HepG2 (cell line): Measurements from ENCODE around the gene EPHA10. TPM values are rescaled to one million over a fixed set of nuclear protein-coding genes. Genes with fewer than 3 reads are reported as not detected.

ENCODE experiments used
- HOXD1 ChIP-seq: sonication (generic); formaldehyde crosslinking; IDR thresholded peaks from 2 replicates; pipeline ENCODE4 v1.5.0; 2020; ENCODE audit warnings: missing genetic modification reagents
- KLF16 ChIP-seq, 2 experiments: sonication (generic) in 1 of 2; formaldehyde crosslinking in 1 of 2; IDR thresholded peaks; 2 replicates each; pipeline versions ENCODE4 v1.6.1 to v1.8.0; 2016 to 2023; ENCODE audit warnings: missing genetic modification reagents in 2 of 2, missing compliant biosample characterization in 1 of 2
- MTF1 ChIP-seq: sonication (generic); formaldehyde crosslinking; IDR thresholded peaks from 2 replicates; pipeline ENCODE4 v1.5.0; 2020; ENCODE audit warnings: missing genetic modification reagents
- MTF2 ChIP-seq: sonication (generic); formaldehyde crosslinking; IDR thresholded peaks from 2 replicates; pipeline ENCODE4 v1.5.0; 2020; ENCODE audit warnings: missing genetic modification reagents, borderline replicate concordance
- MXD4 ChIP-seq: IDR thresholded peaks from 2 replicates; pipeline ENCODE4 v1.6.1; 2016; ENCODE audit warnings: mild to moderate bottlenecking, missing biosample characterization, missing genetic modification reagents
- NCOR1 ChIP-seq: fragments of 200-600 bp; sonication (generic); IDR thresholded peaks from 2 replicates; pipeline ENCODE4 v1.7.0; 2017; ENCODE audit warnings: antibody characterized with exemption, low read length, borderline replicate concordance
- SYNCRIP ChIP-seq: fragments of 200-400 bp; formaldehyde crosslinking; IDR thresholded peaks from 2 replicates; pipeline ENCODE4 v1.6.1; 2018; ENCODE audit warnings: mild to moderate bottlenecking, low read depth, low read length; ENCODE audit not compliant: insufficient read depth
- TBX2 ChIP-seq: sonication (generic); formaldehyde crosslinking; IDR thresholded peaks from 2 replicates; pipeline ENCODE4 v1.5.0; 2020; ENCODE audit warnings: missing genetic modification reagents, mild to moderate bottlenecking, borderline replicate concordance
- ZBTB8A ChIP-seq: sonication (generic); formaldehyde crosslinking; IDR thresholded peaks from 2 replicates; pipeline ENCODE4 v1.4.0; 2020; ENCODE audit warnings: mild to moderate bottlenecking, low read depth, missing genetic modification reagents, borderline replicate concordance
- ZFAT ChIP-seq: sonication (generic); formaldehyde crosslinking; conservative IDR thresholded peaks from 2 replicates; pipeline ENCODE4 v1.8.1; 2023; ENCODE audit warnings: missing genetic modification reagents, inconsistent platforms
- ZNF121 ChIP-seq: sonication (generic); formaldehyde crosslinking; IDR thresholded peaks from 2 replicates; pipeline ENCODE4 v1.5.0; 2020; ENCODE audit warnings: mild to moderate bottlenecking, missing genetic modification reagents
- ZNF329 ChIP-seq: sonication (generic); formaldehyde crosslinking; IDR thresholded peaks from 2 replicates; pipeline ENCODE4 v1.9.0; 2021; ENCODE audit warnings: low read depth, mild to moderate bottlenecking, missing genetic modification reagents
- ZNF567 ChIP-seq: sonication (generic); formaldehyde crosslinking; IDR thresholded peaks from 2 replicates; pipeline ENCODE4 v1.8.1; 2023; ENCODE audit warnings: mild to moderate bottlenecking, missing genetic modification reagents, borderline replicate concordance
- ZNF598 ChIP-seq: sonication (generic); formaldehyde crosslinking; IDR thresholded peaks from 2 replicates; pipeline ENCODE4 v1.5.1; 2020; ENCODE audit warnings: mild to moderate bottlenecking, missing genetic modification reagents, borderline replicate concordance
- polyA plus RNA-seq, 8 experiments: library from polyadenylated mRNA; depleted of rRNA in 3 of 8; stranded (reverse) in 7 of 8; unstranded in 1 of 8; fragments of >200 nt; fragmentation: Illumina TruSeq in 4 of 8; extraction: Trizol in 4 of 8; gene quantifications; 2 replicates each; pipeline versions ENCODE4 v1.2.1 to v1.2.3, GENCODE V29; 2011 to 2016; ENCODE audit warnings: low read depth in 4 of 8, missing spikeins in 1 of 8, mixed read lengths in 1 of 8; ENCODE audit not compliant: insufficient read depth in 1 of 8
- total RNA-seq, 5 experiments: library from RNA; depleted of rRNA; stranded (reverse); fragments of >200 nt; fragmentation: Illumina TruSeq; extraction: Trizol; gene quantifications; 2 replicates each; pipeline ENCODE4 v1.2.3, GENCODE V29; 2016; ENCODE audit warnings: low read depth in 1 of 5
- TF ChIP-seq, protein P1 (sequence below): sonication (generic); formaldehyde crosslinking; IDR thresholded peaks from 2 replicates; pipeline ENCODE4 v1.4.0; 2020; ENCODE audit warnings: low read depth, mild to moderate bottlenecking, missing genetic modification reagents
- TF ChIP-seq, protein P2 (sequence below): sonication (generic); formaldehyde crosslinking; IDR thresholded peaks from 2 replicates; pipeline ENCODE4 v1.9.0; 2021; ENCODE audit warnings: mild to moderate bottlenecking, missing genetic modification reagents
- TF ChIP-seq, protein P3 (sequence below): fragments of 450-650 bp; IDR thresholded peaks from 2 replicates; pipeline ENCODE4 v1.6.1; 2017; ENCODE audit warnings: mild to moderate bottlenecking

Gene EPHA10
- total and polyA plus RNA-seq, 2 of the 13 experiments (the other 11 are each of a cell fraction or from before 2014, with no cell fraction given) = 0.11 to 0.58 TPM

GRCh38 chr1:37807555-37808368 is 42.8 kb upstream of the EPHA10 start, which contains the start of the genes C1orf122 and YRDC (continued):
- TF ChIP-seq, protein P1, sequence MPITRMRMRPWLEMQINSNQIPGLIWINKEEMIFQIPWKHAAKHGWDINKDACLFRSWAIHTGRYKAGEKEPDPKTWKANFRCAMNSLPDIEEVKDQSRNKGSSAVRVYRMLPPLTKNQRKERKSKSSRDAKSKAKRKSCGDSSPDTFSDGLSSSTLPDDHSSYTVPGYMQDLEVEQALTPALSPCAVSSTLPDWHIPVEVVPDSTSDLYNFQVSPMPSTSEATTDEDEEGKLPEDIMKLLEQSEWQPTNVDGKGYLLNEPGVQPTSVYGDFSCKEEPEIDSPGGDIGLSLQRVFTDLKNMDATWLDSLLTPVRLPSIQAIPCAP = no peak
- TF ChIP-seq, protein P2, sequence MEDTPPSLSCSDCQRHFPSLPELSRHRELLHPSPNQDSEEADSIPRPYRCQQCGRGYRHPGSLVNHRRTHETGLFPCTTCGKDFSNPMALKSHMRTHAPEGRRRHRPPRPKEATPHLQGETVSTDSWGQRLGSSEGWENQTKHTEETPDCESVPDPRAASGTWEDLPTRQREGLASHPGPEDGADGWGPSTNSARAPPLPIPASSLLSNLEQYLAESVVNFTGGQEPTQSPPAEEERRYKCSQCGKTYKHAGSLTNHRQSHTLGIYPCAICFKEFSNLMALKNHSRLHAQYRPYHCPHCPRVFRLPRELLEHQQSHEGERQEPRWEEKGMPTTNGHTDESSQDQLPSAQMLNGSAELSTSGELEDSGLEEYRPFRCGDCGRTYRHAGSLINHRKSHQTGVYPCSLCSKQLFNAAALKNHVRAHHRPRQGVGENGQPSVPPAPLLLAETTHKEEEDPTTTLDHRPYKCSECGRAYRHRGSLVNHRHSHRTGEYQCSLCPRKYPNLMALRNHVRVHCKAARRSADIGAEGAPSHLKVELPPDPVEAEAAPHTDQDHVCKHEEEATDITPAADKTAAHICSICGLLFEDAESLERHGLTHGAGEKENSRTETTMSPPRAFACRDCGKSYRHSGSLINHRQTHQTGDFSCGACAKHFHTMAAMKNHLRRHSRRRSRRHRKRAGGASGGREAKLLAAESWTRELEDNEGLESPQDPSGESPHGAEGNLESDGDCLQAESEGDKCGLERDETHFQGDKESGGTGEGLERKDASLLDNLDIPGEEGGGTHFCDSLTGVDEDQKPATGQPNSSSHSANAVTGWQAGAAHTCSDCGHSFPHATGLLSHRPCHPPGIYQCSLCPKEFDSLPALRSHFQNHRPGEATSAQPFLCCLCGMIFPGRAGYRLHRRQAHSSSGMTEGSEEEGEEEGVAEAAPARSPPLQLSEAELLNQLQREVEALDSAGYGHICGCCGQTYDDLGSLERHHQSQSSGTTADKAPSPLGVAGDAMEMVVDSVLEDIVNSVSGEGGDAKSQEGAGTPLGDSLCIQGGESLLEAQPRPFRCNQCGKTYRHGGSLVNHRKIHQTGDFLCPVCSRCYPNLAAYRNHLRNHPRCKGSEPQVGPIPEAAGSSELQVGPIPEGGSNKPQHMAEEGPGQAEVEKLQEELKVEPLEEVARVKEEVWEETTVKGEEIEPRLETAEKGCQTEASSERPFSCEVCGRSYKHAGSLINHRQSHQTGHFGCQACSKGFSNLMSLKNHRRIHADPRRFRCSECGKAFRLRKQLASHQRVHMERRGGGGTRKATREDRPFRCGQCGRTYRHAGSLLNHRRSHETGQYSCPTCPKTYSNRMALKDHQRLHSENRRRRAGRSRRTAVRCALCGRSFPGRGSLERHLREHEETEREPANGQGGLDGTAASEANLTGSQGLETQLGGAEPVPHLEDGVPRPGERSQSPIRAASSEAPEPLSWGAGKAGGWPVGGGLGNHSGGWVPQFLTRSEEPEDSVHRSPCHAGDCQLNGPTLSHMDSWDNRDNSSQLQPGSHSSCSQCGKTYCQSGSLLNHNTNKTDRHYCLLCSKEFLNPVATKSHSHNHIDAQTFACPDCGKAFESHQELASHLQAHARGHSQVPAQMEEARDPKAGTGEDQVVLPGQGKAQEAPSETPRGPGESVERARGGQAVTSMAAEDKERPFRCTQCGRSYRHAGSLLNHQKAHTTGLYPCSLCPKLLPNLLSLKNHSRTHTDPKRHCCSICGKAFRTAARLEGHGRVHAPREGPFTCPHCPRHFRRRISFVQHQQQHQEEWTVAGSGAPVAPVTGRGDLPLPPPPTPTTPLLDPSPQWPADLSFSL = no peak
- TF ChIP-seq KLF16 (CRISPR knock-in tag; IDR thresholded peaks at IDR 0.05) (no peak), TBX2 (peak; percentile 47; the same call in 1 of the 2 replicates), MXD4 (CRISPR knock-in tag) (peak; percentile 83), ZNF598 (CRISPR knock-in tag) (no peak), ZBTB8A (no peak), ZNF567 (CRISPR knock-in tag) (no peak), HOXD1 (CRISPR knock-in tag) (no peak), MTF2 (CRISPR knock-in tag) (no peak), SYNCRIP (no peak), MTF1 (CRISPR knock-in tag) (no peak), ZFAT (CRISPR knock-in tag) (no peak), ZNF329 (0 out of 2 replicates have a peak, but pooled peaks have one; percentile 27), NCOR1 (no peak), ZNF121 (CRISPR knock-in tag) (no peak)
- TF ChIP-seq, protein P3, sequence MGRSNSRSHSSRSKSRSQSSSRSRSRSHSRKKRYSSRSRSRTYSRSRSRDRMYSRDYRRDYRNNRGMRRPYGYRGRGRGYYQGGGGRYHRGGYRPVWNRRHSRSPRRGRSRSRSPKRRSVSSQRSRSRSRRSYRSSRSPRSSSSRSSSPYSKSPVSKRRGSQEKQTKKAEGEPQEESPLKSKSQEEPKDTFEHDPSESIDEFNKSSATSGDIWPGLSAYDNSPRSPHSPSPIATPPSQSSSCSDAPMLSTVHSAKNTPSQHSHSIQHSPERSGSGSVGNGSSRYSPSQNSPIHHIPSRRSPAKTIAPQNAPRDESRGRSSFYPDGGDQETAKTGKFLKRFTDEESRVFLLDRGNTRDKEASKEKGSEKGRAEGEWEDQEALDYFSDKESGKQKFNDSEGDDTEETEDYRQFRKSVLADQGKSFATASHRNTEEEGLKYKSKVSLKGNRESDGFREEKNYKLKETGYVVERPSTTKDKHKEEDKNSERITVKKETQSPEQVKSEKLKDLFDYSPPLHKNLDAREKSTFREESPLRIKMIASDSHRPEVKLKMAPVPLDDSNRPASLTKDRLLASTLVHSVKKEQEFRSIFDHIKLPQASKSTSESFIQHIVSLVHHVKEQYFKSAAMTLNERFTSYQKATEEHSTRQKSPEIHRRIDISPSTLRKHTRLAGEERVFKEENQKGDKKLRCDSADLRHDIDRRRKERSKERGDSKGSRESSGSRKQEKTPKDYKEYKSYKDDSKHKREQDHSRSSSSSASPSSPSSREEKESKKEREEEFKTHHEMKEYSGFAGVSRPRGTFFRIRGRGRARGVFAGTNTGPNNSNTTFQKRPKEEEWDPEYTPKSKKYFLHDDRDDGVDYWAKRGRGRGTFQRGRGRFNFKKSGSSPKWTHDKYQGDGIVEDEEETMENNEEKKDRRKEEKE = no peak
